HepG2 (cell line): ENCODE results near the gene C14orf119. TPM values are rescaled to one million over a fixed set of nuclear protein-coding genes. Genes with fewer than 3 reads are reported as not detected.

Experiments used
- ARNT ChIP-seq: fragments of 450-650 bp; IDR thresholded peaks from 2 replicates; pipeline ENCODE4 v1.6.1; 2017
- ETS1 ChIP-seq: sonication (generic); formaldehyde crosslinking; IDR thresholded peaks from 2 replicates; pipeline ENCODE4 v1.4.0; 2020; ENCODE audit warnings: missing genetic modification reagents
- FOXA1 ChIP-seq, 2 experiments: fragments of 450-650 bp in 1 of 2; sonication (generic) in 1 of 2; formaldehyde crosslinking in 1 of 2; IDR thresholded peaks; 2 replicates each; pipeline versions ENCODE4 v1.4.0 to v1.6.1; 2016 to 2020; ENCODE audit warnings: missing genetic modification reagents in 1 of 2
- HDAC2 ChIP-seq: sonication (generic); formaldehyde crosslinking; IDR thresholded peaks from 2 replicates; pipeline ENCODE4 v1.4.0; 2020; ENCODE audit warnings: missing genetic modification reagents
- HOXA7 ChIP-seq: sonication (generic); formaldehyde crosslinking; IDR thresholded peaks from 2 replicates; pipeline ENCODE4 v1.8.1; 2022; ENCODE audit warnings: mild to moderate bottlenecking, missing genetic modification reagents, moderate library complexity
- KDM1A ChIP-seq: IDR thresholded peaks from 2 replicates; pipeline ENCODE4 v1.6.1; 2016; ENCODE audit warnings: missing compliant biosample characterization
- PHF21A ChIP-seq: sonication (generic); formaldehyde crosslinking; IDR thresholded peaks from 2 replicates; pipeline ENCODE4 v1.5.0; 2020; ENCODE audit warnings: mild to moderate bottlenecking, missing genetic modification reagents
- RCOR2 ChIP-seq: IDR thresholded peaks from 2 replicates; pipeline ENCODE4 v1.6.1; 2016; ENCODE audit warnings: missing biosample characterization, missing genetic modification reagents
- SALL2 ChIP-seq: sonication (generic); formaldehyde crosslinking; IDR thresholded peaks from 2 replicates; pipeline ENCODE4 v1.8.1; 2023; ENCODE audit warnings: mild to moderate bottlenecking, missing genetic modification reagents, inconsistent platforms
- SIN3B ChIP-seq: fragments of 150-350 bp; IDR thresholded peaks from 2 replicates; pipeline ENCODE4 v1.6.1; 2014; ENCODE audit warnings: low read length
- SIX1 ChIP-seq: sonication (generic); formaldehyde crosslinking; IDR thresholded peaks from 2 replicates; pipeline ENCODE4 v1.4.0; 2020; ENCODE audit warnings: missing genetic modification reagents, borderline replicate concordance
- ZBTB10 ChIP-seq: sonication (generic); formaldehyde crosslinking; IDR thresholded peaks from 2 replicates; pipeline ENCODE4 v1.4.0; 2020; ENCODE audit warnings: missing genetic modification reagents, borderline replicate concordance
- ZBTB33 ChIP-seq: sonication (generic); formaldehyde crosslinking; IDR thresholded peaks from 2 replicates; pipeline ENCODE4 v1.4.0; 2020; ENCODE audit warnings: missing genetic modification reagents
- ZBTB37 ChIP-seq: sonication (generic); formaldehyde crosslinking; IDR thresholded peaks from 2 replicates; pipeline ENCODE4 v1.4.0; 2020; ENCODE audit warnings: mild to moderate bottlenecking, missing genetic modification reagents
- ZBTB42 ChIP-seq: sonication (generic); formaldehyde crosslinking; IDR thresholded peaks from 2 replicates; pipeline ENCODE4 v1.5.0; 2020; ENCODE audit warnings: mild to moderate bottlenecking, missing genetic modification reagents
- ZMAT5 ChIP-seq: sonication (generic); formaldehyde crosslinking; IDR thresholded peaks from 2 replicates; pipeline ENCODE4 v1.5.0; 2020; ENCODE audit warnings: mild to moderate bottlenecking, low read depth, missing genetic modification reagents, borderline replicate concordance
- ZNF414 ChIP-seq: sonication (generic); formaldehyde crosslinking; IDR thresholded peaks from 2 replicates; pipeline ENCODE4 v1.5.0; 2020; ENCODE audit warnings: missing genetic modification reagents
- ZNF572 ChIP-seq: sonication (generic); formaldehyde crosslinking; IDR thresholded peaks from 2 replicates; pipeline ENCODE4 v1.5.1; 2020; ENCODE audit warnings: mild to moderate bottlenecking, missing genetic modification reagents
- ZNF614 ChIP-seq: IDR thresholded peaks from 2 replicates; pipeline ENCODE4 v1.6.1; 2018; ENCODE audit warnings: missing biosample characterization, missing genetic modification reagents, inconsistent platforms, borderline replicate concordance
- polyA plus RNA-seq, 8 experiments: library from polyadenylated mRNA; depleted of rRNA in 3 of 8; stranded (reverse) in 7 of 8; unstranded in 1 of 8; fragments of >200 nt; fragmentation: Illumina TruSeq in 4 of 8; extraction: Trizol in 4 of 8; gene quantifications; 2 replicates each; pipeline versions ENCODE4 v1.2.1 to v1.2.3, GENCODE V29; 2011 to 2016; ENCODE audit warnings: low read depth in 4 of 8, missing spikeins in 1 of 8, mixed read lengths in 1 of 8; ENCODE audit not compliant: insufficient read depth in 1 of 8
- total RNA-seq, 5 experiments: library from RNA; depleted of rRNA; stranded (reverse); fragments of >200 nt; fragmentation: Illumina TruSeq; extraction: Trizol; gene quantifications; 2 replicates each; pipeline ENCODE4 v1.2.3, GENCODE V29; 2016; ENCODE audit warnings: low read depth in 1 of 5

Gene C14orf119
- total and polyA plus RNA-seq, 2 of the 13 experiments (the other 11 are each of a cell fraction or from before 2014, with no cell fraction given) = 117 to 206 TPM

- TF ChIP-seq HOXA7 (CRISPR knock-in tag) (no peak), FOXA1 (IDR thresholded peaks at IDR 0.05) (no peak), FOXA1 (CRISPR knock-in tag; IDR thresholded peaks at IDR 0.05) (no peak), ZBTB42 (CRISPR knock-in tag) (0 out of 2 replicates have a peak, but pooled peaks have one; percentile 54), HDAC2 (CRISPR knock-in tag) (peak; percentile 60; the same call in 1 of the 2 replicates), ZMAT5 (no peak), ETS1 (no peak), ZBTB37 (CRISPR knock-in tag) (no peak), ZBTB33 (CRISPR knock-in tag) (peak; percentile 59; the same call in 1 of the 2 replicates), ZNF572 (CRISPR knock-in tag) (no peak), KDM1A (CRISPR knock-in tag) (no peak), PHF21A (CRISPR knock-in tag) (no peak), ZBTB10 (CRISPR knock-in tag) (no peak), SIN3B (peak; percentile 74; the same call in 1 of the 2 replicates), ZNF414 (no peak; the same call in 1 of the 2 replicates), SIX1 (CRISPR knock-in tag) (peak; percentile 53; the same call in 1 of the 2 replicates), SALL2 (CRISPR knock-in tag) (0 out of 2 replicates have a peak, but pooled peaks have one; percentile 39), ARNT (no peak), RCOR2 (no peak), ZNF614 (CRISPR knock-in tag) (peak; percentile 91)
Measured at GRCh38 chr14:23068789-23069412, 26.4 kb upstream of the C14orf119 start (continued).
